Stimulated activated CD8-positive, alpha-beta memory T cell treated with anti-CD3 and anti-CD28 coated beads, Interleukin-7, amount 100 ng/mL, for 48 hours (primary cell): ENCODE data around the gene LAG3.

Experiments
- DNase-seq, 2 donors: peaks; one replicate each; pipeline ENCODE4 v3.0.0-alpha.2; 2020; ENCODE audit warnings: low read depth in 1 of 2; ENCODE audit errors: extremely low read depth in 1 of 2

LAG3 gene

DNA sequence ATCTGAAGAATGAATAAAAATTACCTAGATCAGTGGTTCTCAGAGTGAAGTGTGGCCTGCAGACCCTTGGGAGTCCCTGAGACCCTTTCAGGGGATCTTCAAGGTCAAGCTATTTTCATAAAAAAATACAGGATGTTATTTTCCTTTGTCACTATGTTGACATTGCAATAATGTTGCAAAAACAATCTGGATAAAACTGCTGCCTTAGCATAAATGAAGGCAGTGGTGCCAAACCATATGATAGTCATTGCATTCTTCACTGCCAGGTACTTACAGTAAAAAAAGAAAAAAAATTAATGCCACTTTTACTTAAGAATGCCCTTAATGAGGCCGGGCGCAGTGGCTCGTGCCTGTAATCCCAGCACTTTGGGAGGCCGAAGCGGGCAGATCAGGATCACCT is 15.0 kb downstream of the LAG3 start:
- no peak for DNase-seq

DNA sequence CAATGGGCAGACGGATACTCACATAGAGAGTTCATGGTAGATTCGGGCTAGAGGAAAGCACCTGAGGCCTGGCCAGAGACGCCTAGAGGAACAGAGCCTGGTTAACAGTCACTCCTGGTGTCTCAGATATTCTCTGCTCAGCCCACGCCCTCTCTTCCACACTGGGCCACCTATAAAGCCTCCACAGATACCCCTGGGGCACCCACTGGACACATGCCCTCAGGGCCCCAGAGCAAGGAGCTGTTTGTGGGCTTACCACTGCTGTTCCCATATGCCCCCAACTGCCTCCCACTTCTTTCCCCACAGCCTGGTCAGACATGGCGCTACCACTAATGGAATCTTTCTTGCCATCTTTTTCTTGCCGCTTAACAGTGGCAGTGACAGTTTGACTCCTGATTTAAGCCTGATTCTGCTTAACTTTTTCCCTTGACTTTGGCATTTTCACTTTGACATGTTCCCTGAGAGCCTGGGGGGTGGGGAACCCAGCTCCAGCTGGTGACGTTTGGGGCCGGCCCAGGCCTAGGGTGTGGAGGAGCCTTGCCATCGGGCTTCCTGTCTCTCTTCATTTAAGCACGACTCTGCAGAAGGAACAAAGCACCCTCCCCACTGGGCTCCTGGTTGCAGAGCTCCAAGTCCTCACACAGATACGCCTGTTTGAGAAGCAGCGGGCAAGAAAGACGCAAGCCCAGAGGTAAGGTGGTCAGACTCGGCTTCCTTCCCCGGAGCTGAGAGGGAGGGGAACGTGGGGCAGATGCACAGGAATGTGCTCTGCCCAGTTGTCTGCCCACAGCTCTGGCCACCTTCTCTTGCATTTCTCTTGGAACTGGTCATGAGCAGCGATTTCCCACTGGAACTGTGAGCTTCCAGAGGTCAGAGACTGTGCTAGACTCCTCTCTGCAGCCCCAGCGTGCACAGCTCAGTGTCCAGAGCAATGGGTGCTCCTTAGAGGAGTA is 16.9 kb downstream of the LAG3 start, which contains the start of gene CD4:
Gene CD4, plus strand, starts transcription at position 557 of the 953 bp plus-strand sequence. CDS start 10,611 bp downstream, outside the sequence.
- DNase-seq, result no peak

DNA sequence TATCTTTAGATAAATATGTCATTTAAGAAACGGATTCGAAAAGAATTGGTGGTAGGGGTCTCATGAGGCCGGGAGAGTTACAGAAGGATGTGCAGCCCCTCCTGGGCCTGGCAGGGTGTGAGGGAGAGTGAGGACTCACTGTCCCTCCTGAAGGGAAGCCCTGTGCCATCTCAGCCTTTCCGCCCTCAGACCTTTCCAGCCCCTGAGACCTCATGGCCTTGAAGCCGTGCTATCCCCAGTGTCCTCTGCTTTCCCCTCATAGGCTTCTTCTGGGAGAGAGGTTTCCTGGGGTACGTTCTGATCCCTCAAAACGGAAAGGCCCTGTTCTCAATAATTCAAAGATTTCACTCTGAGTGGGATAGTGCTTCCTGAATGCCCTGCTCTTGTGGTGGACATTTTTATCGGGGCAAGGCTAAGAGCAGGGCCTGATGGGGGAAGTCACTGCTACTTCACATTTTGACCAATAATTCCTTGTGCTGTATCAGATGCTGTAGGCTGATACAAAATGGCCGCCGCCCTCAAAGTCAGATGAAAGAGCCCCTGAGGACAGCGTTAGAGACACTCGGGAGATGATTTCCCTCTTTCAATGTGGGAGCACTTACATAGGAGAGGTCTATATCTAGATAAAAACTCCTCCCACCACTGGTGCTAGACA is 18.3 kb downstream of the LAG3 start:
- DNase-seq, result no peak

DNA sequence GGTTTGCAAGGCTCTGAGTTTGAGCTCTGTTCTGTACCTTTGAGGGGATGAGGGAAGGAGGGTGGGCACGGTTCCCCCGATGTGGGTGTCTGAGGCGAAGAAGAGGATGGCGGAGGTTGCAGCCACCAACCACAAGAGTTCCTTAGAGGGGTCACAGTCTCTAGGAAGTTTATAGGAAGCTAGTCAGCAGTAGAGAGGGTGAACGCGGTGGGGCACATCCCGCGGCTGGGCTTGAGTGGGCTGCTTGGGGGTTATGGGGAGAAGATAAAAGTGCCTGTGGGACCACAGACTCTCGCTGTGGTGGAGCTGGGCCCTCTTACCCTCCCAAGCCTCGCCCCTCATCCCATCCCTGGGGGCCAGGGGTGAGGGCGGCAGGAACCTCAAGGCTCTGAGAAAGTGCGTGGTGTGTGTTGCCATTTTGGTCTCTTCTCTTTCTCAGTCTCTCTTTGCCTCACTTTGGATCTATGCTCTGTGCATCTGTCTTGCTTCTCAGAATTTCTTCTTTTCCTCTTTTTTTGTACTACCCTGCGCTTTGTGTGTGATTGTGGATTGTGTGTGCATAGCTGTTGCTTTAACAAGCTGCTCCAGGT is 19.7 kb downstream of the LAG3 start:
- DNase-seq, result no peak

DNA sequence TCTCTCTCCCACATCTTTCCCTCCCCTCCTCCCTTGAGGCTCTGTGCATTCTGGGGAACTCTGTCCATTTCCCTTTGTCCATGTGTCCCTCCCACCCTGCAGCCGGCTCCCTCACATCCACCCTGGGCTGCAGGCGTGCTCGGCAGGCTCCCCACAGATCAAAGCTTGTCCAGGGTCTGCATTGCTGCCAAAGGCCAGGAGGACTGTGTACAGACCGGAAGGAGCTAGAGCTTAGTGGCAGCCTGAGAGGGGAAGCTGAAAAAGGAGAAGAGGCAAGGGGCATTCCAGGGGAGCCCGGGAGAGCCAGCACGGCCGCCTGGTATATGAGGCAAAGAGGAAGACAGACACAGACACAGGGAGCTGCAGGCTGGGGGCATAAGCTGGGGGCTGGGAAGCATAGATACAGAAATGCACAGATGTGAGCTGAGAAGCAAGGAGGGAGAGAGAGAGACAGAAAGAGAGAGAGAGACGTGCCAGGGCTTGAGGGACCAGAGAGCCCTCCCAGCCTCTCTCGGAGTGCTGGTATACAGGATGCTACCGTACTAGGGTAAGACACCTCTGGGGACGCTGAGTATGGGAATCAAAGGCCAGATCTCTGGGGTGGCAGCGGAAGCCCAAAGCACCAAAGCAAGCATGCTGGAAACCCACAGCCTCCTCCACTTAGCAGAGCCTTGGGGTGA is 20.3 kb downstream of the LAG3 start:
- no peak for DNase-seq

DNA sequence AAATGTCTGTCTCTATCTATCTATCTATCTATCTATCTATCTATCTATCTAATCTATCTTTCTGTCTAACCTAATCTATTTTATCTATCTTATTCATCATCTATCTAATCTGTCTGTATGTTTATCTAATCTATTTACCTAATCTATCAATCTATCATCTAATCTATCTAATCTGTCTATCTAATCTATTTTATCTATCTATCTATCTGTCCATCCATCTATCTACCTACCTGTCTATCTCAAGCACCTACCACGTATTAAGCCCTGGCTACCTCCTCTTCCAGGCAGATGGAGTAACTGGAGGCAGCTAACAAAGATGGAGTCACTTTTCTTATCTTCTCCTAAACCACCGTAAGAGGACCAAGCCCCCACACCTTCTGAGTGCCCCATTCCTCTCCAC is 22.8 kb downstream of the LAG3 start:
- DNase-seq, result no peak

DNA sequence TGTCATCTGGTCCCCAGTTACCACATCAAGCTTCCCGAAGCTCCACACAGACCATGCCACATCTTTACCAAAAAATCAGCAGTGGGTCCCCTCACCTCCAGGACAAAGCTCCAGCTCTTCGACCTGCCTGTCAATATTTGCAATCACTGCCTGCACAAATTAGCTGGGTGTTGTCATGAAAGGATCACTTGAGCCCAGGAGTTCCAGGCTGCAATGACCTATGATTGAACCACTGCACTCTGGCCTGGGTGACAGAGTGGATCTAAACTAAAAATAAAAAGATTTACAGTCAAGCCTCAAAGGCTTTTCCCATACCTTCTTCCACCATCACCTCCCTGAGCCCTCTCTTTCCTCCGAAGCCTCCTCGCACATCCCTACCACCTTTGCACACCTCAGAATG is 24.3 kb downstream of the LAG3 start:
- DNase-seq, result no peak

DNA sequence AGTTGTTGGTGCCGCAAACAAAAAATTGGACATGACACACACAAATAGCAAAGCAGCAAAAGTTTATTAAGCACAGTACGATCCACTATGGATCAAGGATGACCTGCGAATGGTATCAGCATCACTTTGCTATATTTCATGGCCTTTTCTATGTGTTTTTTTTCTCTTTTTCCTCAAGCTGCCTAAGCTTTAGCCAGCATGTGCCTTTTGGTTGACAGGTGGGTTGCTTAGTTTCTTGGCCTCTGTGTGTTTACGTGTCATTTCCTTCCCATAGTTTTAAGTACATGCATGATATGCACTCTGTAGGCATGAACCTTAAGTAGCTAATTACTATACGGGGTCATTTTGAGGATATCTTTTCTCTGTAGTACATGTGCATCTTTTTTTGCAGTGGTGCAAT is 26.8 kb downstream of the LAG3 start:
- DNase-seq, result no peak

DNA sequence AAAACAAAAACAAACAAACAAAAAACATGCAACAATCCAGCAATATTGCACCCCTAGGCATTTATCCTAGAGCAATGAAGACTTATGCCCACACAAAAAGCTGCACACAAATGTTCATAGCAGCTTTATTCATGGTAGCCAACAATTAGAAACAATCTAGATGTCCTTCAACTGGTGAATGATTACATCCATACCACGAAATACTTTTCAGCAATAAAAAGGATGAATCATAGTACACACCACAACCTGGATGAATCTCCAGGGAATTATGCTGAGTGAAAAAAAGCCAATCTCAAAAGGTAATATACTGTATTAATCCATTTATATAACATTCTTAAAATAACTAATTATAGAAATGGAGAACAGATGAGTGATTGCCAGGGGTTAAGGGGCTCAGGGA is 34.9 kb downstream of the LAG3 start:
- no peak for DNase-seq

DNA sequence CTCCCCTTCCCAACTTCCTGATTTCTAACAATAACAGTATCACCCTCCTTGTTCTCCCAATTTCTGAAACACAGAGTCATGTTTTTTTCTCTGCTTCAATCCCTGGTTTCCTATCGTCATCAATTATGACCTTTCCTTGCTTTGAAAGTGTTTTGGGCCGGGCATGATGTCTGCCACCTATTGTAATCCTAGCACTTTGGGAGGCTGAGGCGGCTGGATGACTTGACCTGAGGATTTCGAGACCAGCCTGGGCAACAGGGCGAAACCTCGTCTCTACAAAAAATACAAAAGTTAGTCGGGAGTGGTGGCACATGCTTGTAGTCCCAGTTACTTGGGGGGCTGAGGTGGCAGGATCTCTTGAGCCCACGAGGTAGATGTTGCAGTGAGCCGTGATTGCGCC is 36.7 kb downstream of the LAG3 start:
- no peak for DNase-seq

DNA sequence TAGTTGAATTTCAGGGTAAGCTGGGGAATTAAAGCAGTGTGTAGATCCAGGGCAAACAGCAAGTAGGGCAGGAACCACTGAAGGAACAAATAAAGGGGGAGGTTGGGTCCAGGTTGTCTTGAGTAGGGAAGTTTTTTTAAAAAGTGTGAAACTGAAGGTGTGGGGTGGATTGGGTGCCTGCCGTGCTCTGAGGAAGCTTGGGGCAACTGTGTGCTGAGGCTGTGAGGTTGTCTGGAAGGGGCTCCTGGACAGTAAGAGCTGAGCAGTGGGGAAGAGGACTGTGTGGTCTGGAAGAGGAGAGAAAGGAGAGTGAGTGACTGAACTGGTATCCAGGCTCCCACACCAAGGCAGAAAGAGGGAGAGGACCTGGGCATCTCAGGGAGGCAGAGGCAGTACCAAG is 38.4 kb downstream of the LAG3 start:
- no peak for DNase-seq

DNA sequence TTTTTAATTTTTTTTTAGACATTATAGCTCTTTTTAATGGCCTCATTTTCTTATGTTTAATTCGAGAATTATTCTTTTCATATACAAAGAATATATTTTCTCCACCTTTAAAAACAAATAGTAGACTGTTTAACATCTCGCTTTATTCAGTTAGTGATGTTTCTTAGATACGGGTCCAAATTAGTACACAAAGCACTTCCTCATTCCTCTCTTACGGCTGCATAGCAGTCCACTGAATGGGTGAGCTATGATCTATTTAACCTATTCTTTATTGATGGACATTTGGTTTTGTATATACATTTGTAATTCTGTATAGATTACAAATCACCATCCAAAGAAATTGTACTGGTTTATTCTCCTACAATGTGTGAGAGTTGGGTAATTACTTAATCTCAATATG is 41.0 kb downstream of the LAG3 start:
- DNase-seq, result no peak

DNA sequence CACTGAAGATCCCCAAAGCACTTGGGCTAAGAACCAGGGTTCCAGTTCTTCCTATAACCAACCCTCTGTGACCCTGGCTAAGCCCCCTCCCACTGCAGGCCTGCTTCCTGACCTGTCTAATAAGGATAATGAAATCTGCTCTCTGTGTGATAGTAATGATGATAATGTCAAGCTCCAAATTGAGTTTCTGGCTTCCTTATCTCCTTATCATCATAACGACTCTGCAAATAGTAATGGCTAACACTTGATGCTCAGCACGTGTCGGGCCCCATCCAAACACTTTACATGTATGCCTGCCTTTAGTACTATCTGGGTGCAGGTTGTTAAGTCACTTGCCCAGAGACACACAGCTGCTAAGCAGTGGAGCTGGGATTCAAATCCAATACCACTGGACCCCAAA is 44.3 kb downstream of the LAG3 start:
- DNase-seq, result no peak

DNA sequence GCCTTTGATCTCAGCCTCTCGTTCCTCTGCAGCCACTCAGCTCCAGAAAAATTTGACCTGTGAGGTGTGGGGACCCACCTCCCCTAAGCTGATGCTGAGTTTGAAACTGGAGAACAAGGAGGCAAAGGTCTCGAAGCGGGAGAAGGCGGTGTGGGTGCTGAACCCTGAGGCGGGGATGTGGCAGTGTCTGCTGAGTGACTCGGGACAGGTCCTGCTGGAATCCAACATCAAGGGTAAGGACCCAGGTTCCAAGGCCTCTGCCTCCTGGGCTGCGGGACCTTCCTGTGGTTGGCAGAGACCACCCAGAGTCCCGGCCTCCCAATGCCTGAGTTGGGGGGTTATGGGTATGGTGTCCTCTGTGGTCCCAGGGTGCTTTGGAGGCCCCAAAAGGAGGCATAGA is 44.8 kb downstream of the LAG3 start:
- no peak for DNase-seq

DNA sequence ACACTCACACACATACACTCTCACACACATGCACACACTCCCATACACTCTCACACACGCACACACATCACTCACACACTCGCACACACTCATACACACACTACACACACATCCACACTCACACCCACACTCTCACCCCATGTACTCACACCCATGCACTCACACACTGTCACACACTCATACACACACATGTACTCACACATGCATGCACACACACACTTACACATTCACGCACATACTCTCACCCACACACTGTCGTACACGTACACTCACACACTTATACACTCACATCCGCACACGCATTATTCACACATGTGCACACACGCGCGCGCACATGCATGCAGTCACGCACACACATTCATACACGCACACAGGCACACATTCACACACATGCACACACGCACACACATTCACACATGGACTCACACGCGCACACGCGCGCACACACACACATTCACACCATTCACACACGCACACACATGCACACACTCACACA is 45.4 kb downstream of the LAG3 start:
- no peak for DNase-seq

DNA sequence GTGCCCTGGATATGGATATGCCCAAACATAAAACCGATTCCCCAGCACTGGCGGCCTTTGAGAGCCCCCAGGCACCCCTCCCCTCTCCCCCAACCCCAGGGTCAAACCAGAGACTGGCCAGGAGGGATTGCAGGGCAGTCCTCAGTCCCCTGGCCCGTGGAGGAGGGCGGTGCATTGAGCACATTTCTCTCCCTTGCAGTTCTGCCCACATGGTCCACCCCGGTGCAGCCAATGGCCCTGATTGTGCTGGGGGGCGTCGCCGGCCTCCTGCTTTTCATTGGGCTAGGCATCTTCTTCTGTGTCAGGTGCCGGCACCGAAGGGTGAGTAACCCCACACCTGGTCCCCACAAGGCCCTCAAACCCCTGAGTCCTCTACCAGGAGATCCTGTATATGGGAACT is 45.9 kb downstream of the LAG3 start:
- no peak for DNase-seq

DNA sequence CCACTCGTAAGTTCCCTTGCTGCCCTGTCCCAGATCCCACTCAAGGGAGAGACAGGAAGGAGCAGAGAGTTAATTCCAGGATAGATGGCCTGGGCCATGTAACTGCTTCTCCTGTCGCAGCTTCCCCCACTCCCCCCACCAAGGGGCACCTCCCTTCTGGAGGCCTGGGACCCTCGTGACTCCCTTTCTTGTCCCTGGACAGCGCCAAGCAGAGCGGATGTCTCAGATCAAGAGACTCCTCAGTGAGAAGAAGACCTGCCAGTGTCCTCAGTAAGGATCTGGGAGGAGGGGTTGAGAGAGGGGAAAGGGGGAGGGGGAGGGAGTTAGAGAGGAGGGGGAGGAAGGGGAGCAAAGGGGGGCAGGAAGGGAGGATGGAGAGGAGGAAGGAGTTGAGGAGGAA is 46.3 kb downstream of the LAG3 start:
- DNase-seq, result no peak

DNA sequence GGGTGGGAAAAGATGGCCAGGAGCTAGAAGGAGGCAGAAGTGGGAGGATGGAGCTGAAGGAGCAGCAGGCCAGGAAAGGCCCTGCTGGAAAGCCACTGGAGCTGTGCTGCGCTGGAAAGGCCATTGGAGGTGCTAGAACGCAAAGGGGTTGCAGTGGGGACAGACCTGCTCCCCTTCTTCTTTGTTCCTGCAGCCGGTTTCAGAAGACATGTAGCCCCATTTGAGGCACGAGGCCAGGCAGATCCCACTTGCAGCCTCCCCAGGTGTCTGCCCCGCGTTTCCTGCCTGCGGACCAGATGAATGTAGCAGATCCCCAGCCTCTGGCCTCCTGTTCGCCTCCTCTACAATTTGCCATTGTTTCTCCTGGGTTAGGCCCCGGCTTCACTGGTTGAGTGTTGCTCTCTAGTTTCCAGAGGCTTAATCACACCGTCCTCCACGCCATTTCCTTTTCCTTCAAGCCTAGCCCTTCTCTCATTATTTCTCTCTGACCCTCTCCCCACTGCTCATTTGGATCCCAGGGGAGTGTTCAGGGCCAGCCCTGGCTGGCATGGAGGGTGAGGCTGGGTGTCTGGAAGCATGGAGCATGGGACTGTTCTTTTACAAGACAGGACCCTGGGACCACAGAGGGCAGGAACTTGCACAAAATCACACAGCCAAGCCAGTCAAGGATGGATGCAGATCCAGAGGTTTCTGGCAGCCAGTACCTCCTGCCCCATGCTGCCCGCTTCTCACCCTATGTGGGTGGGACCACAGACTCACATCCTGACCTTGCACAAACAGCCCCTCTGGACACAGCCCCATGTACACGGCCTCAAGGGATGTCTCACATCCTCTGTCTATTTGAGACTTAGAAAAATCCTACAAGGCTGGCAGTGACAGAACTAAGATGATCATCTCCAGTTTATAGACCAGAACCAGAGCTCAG is 47.0 kb downstream of the LAG3 start:
- DNase-seq, result no peak

DNA sequence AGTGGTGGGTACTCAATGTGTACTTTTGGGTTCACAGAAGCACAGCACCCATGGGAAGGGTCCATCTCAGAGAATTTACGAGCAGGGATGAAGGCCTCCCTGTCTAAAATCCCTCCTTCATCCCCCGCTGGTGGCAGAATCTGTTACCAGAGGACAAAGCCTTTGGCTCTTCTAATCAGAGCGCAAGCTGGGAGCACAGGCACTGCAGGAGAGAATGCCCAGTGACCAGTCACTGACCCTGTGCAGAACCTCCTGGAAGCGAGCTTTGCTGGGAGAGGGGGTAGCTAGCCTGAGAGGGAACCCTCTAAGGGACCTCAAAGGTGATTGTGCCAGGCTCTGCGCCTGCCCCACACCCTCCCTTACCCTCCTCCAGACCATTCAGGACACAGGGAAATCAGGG is 47.8 kb downstream of the LAG3 start:
- DNase-seq, result no peak
